HG02642 (cell line): Measurements from ENCODE around the gene SPINK5.

Experiments used
- ATAC-seq: cut with Tn5 transposase; IDR thresholded peaks from one replicate; pipeline ENCODE4 v1.9.1; 2021; ENCODE audit warnings: mild to moderate bottlenecking; ENCODE audit not compliant: unreplicated experiment, poor library complexity

Gene SPINK5

GRCh38 chr5:148090146-148090772 is 26.5 kb downstream of the SPINK5 start:
- no peak for ATAC-seq

- no peak for ATAC-seq
These were observed 27.0 kb downstream of the SPINK5 start for GRCh38 chr5:148090773-148091250.

- no peak for ATAC-seq
These were observed 28.5 kb downstream of the SPINK5 start for GRCh38 chr5:148091991-148092964.

- ATAC-seq = no peak
These were observed 30.6 kb downstream of the SPINK5 start for GRCh38 chr5:148094336-148094735.

- no peak for ATAC-seq
These were observed 40.4 kb downstream of the SPINK5 start for GRCh38 chr5:148104226-148104625.

- ATAC-seq = no peak
These were observed 43.8 kb downstream of the SPINK5 start for GRCh38 chr5:148107608-148108007.

GRCh38 chr5:148113243-148113642 is 49.5 kb downstream of the SPINK5 start:
- ATAC-seq = no peak

- ATAC-seq = no peak
These were observed 56.5 kb downstream of the SPINK5 start for GRCh38 chr5:148120317-148120716.

GRCh38 chr5:148125641-148126040 is 61.9 kb downstream of the SPINK5 start:
- ATAC-seq = no peak

GRCh38 chr5:148135091-148136048 is 71.6 kb downstream of the SPINK5 start:
- ATAC-seq = no peak

- ATAC-seq = no peak
These were observed 77.1 kb downstream of the SPINK5 start for GRCh38 chr5:148140846-148141245.

GRCh38 chr5:148141645-148142044 is 77.9 kb downstream of the SPINK5 start:
- no peak for ATAC-seq

- ATAC-seq = no peak
These were observed 82.1 kb downstream of the SPINK5 start for GRCh38 chr5:148145916-148146315.

GRCh38 chr5:148146487-148146886 is 82.7 kb downstream of the SPINK5 start:
- no peak for ATAC-seq

- no peak for ATAC-seq
These were observed 83.6 kb downstream of the SPINK5 start for GRCh38 chr5:148147415-148147814.

- no peak for ATAC-seq
These were observed 88.1 kb downstream of the SPINK5 start for GRCh38 chr5:148151872-148152271.

GRCh38 chr5:148152781-148153180 is 89.0 kb downstream of the SPINK5 start:
- ATAC-seq = no peak

- ATAC-seq = no peak
These were observed 92.8 kb downstream of the SPINK5 start for GRCh38 chr5:148156609-148157008.

GRCh38 chr5:148162038-148162437 is 98.3 kb downstream of the SPINK5 start:
- no peak for ATAC-seq

GRCh38 chr5:148163345-148163744 is 99.6 kb downstream of the SPINK5 start:
- ATAC-seq = no peak
